NCI-H226 (cell line): ENCODE data around the gene SBF2.
"Not testable (repeated sequence)": the region's sequence is repeated elsewhere in the genome, so short reads cannot be mapped to it uniquely, and the experiment has no call there.

Experiments used
- DNase-seq: peaks from one replicate; pipeline ENCODE4 v3.0.0-alpha.2; 2015

The SBF2 gene

GRCh38 chr11:10048350-10048749 lies 245.7 kb downstream of the SBF2 start:
- DNase-seq = no peak

GRCh38 chr11:10044618-10045017 lies 249.4 kb downstream of the SBF2 start:
- DNase-seq = no peak

- DNase-seq = no peak
These were observed 251.3 kb downstream of the SBF2 start for GRCh38 chr11:10042699-10043098.

- no peak for DNase-seq
These were observed 252.1 kb downstream of the SBF2 start for GRCh38 chr11:10041748-10042446.

- DNase-seq = no peak
These were observed 252.7 kb downstream of the SBF2 start for GRCh38 chr11:10041332-10041731.

GRCh38 chr11:10038521-10039302 lies 255.3 kb downstream of the SBF2 start:
- peak; percentile 15 for DNase-seq

- DNase-seq = not testable (repeated sequence)
These were observed 258.1 kb downstream of the SBF2 start for GRCh38 chr11:10035932-10036331.

- peak; percentile 48 for DNase-seq
These were observed 261.1 kb downstream of the SBF2 start for GRCh38 chr11:10032935-10033334.

- no peak for DNase-seq
These were observed 263.9 kb downstream of the SBF2 start for GRCh38 chr11:10030122-10030490.

- no peak for DNase-seq
These were observed 264.5 kb downstream of the SBF2 start for GRCh38 chr11:10029386-10030121.

- DNase-seq = peak; percentile 35
These were observed 267.5 kb downstream of the SBF2 start for GRCh38 chr11:10026514-10026913.

GRCh38 chr11:10023212-10023611 lies 270.8 kb downstream of the SBF2 start:
- DNase-seq = no peak

- no peak for DNase-seq
These were observed 271.3 kb downstream of the SBF2 start for GRCh38 chr11:10022764-10023163.

GRCh38 chr11:10021563-10021962 lies 272.5 kb downstream of the SBF2 start:
- DNase-seq = no peak

- no peak for DNase-seq
These were observed 273.9 kb downstream of the SBF2 start for GRCh38 chr11:10019906-10020682.

GRCh38 chr11:10017911-10018310 lies 276.1 kb downstream of the SBF2 start:
- no peak for DNase-seq

GRCh38 chr11:10017050-10017449 lies 277.0 kb downstream of the SBF2 start:
- no peak for DNase-seq

- no peak for DNase-seq
These were observed 282.0 kb downstream of the SBF2 start for GRCh38 chr11:10012068-10012467.

- no peak for DNase-seq
These were observed 288.0 kb downstream of the SBF2 start for GRCh38 chr11:10005955-10006525.

- DNase-seq = no peak
These were observed 289.4 kb downstream of the SBF2 start for GRCh38 chr11:10004526-10005113.

GRCh38 chr11:10002221-10002620 lies 291.8 kb downstream of the SBF2 start:
- DNase-seq = no peak

GRCh38 chr11:9992306-9992705 lies 301.7 kb downstream of the SBF2 start:
- no peak for DNase-seq
